Activated CD4-positive, alpha-beta T cell treated with anti-CD3 and anti-CD28 coated beads, Interleukin-2, amount 10 ng/mL, durations not matched to agents 7 days and 5 days (primary cell): ENCODE measurements around the gene SLC6A12. TPM values are rescaled to one million over a fixed set of nuclear protein-coding genes. Genes with fewer than 3 reads are reported as not detected.

ENCODE experiments used
- CTCF ChIA-PET: fragments of 350-600 bp; sonication (Branson Sonifier 250); formaldehyde crosslinking; loops from one replicate; lab custom pipeline; 2021; ENCODE audit warnings: antibody characterized with exemption; lab: Charles Lee
- POLR2A ChIA-PET: fragments of 350-600 bp; sonication (Branson Sonifier 250); formaldehyde crosslinking; loops from one replicate; lab custom pipeline; 2021; ENCODE audit warnings: antibody characterized with exemption; lab: Charles Lee
- DNase-seq: peaks from one replicate; pipeline ENCODE4 v3.0.0-alpha.2; 2020
- H3K27ac Mint-ChIP-seq: one replicate; pipeline ENCODE4 v1.8.0; 2021; ENCODE audit warnings: mild to moderate bottlenecking, moderate library complexity, mixed read lengths
- H3K27me3 Mint-ChIP-seq: one replicate; pipeline ENCODE4 v1.8.0; 2021; ENCODE audit warnings: mixed read lengths
- H3K36me3 Mint-ChIP-seq: one replicate; pipeline ENCODE4 v1.8.0; 2021; ENCODE audit warnings: low read depth, mixed read lengths
- H3K4me1 Mint-ChIP-seq: one replicate; pipeline ENCODE4 v1.8.0; 2021; ENCODE audit warnings: mixed read lengths
- H3K4me3 Mint-ChIP-seq: one replicate; pipeline ENCODE4 v1.8.0; 2021; ENCODE audit warnings: mild to moderate bottlenecking, moderate library complexity, mixed read lengths
- H3K9me3 Mint-ChIP-seq: one replicate; pipeline ENCODE4 v1.8.0; 2021; ENCODE audit warnings: mixed read lengths
- total RNA-seq, 2 experiments: library from RNA; stranded (reverse); gene quantifications; one replicate each; pipeline ENCODE4 v1.2.3, GENCODE V29; 2021

SLC6A12 gene
- total RNA-seq, 2 experiments from 2014 or later: not detected

DNA sequence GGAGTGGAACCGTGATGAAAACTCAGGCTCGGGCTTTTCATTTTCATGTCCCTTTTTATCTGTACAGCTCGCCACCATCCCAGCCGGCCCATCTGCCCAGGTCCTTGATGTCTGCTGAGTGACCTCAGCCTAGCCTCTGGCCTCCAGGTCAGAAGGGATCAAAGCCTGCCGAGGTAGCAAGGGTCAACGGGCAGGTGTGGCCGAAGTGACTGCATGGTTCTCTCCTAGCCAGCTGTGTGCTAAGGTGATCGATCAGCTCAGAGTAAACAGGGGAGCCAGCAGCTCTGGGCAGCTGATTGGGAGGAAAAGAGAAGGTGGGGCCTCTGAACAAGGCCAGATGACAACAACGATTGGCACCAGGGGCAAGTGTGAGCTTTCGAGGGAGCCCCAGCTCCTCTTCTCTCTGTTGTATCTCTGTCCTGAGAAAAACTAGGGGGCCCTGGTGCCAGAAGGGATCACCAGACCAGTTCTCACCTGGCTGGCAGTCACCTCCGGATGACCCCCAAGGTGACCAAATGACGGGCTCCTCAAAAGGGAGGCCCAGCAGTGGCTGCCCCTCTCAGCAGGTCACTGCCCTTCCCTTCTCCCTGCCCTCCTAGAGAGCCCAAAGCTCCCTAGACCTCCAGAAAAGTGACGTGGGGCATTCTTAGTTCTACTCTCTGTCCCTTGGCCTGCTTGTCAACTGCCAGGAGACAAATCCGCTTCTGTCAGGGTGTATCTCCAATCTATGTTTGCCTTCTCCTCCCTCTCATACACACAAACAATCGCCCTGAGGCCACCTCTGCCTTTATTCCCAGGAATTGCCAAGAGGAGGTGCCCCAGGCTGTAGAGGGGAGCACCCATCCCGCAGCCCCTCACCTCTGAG is 3.4 kb downstream of the SLC6A12 start:
- DNase-seq: no peak
- Mint-ChIP-seq H3K36me3 (no peaks in the 10 kb centered on the region), H3K4me3 (no peak overlapping the region), H3K27me3 (peaks cover 19% of the 10 kb centered on the region), H3K27ac (no peak overlapping the region), H3K9me3 (no peaks in the 10 kb centered on the region), H3K4me1 (no peaks in the 10 kb centered on the region)
- POLR2A ChIA-PET: no interaction called here
- CTCF ChIA-PET: no interaction called here

DNA sequence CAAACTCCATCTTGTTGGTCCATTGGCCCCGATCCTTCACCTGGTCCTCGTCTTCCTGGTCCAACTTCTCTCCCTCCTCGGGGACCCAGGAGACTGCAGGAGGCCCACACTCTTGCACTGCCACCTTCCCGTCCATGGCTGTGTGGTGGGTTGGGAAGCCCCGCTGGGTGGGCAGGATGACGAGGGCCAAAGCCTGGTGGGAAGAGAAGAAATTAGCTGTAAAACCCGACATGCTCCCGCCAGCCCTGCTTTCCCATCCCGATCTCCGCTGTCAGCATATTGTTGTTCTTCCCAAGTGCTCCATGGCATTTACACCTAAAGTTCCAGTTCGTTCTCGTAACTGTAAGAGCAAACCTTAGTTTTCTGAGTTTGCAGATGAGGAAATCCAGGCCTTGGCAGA is 4.1 kb downstream of the SLC6A12 start:
- Mint-ChIP-seq H3K27ac (no peak overlapping the region), H3K4me1 (no peaks in the 10 kb centered on the region), H3K36me3 (no peaks in the 10 kb centered on the region)

GRCh38 chr12:209246-209645 is 4.7 kb downstream of the SLC6A12 start:
- ChIA-PET POLR2A (no interaction called here), CTCF (no interaction called here)
- Mint-ChIP-seq H3K4me1 (no peaks in the 10 kb centered on the region), H3K9me3 (no peaks in the 10 kb centered on the region), H3K27me3 (peaks cover 30% of the 10 kb centered on the region), H3K36me3 (no peaks in the 10 kb centered on the region), H3K4me3 (no peak overlapping the region), H3K27ac (no peak overlapping the region)
- no peak for DNase-seq

More for the DNA sequence above, 4.1 kb downstream of the SLC6A12 start:
- Mint-ChIP-seq H3K4me3 (no peak overlapping the region), H3K27me3 (peaks cover 24% of the 10 kb centered on the region), H3K9me3 (no peaks in the 10 kb centered on the region)
- CTCF ChIA-PET: no interaction called here
- no peak for DNase-seq
- POLR2A ChIA-PET: no interaction called here

- no peak overlapping the region for H3K27ac Mint-ChIP-seq
- POLR2A ChIA-PET: no interaction called here
- no peaks in the 10 kb centered on the region for H3K4me1 Mint-ChIP-seq
- peaks cover 32% of the 10 kb centered on the region for H3K27me3 Mint-ChIP-seq
- CTCF ChIA-PET: no interaction called here
- no peaks in the 10 kb centered on the region for H3K9me3 Mint-ChIP-seq
- no peak for DNase-seq
- no peak overlapping the region for H3K4me3 Mint-ChIP-seq
- no peaks in the 10 kb centered on the region for H3K36me3 Mint-ChIP-seq
Measured at GRCh38 chr12:208813-209212, 5.1 kb downstream of the SLC6A12 start.

DNA sequence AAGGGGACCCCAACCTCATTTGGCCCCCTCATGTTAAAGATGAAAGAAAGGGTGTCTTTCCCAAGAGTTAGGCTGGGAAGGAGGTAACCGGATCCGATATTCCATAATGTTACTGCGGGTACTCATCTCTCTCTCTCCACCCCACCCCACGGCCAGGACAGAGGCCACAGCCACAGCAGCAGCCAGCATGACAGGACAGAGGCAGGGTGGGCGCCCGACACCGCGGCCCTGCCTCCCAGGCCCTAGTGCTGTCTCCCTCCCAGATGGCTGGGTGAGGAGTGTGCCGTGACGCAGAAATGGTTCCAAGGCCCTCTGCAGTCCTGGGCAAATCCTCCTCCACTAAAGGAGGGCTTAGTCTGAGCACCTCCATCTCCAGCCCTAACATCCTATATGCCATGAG is 6.2 kb downstream of the SLC6A12 start:
- POLR2A ChIA-PET: no interaction called here
- Mint-ChIP-seq H3K4me3 (no peak overlapping the region), H3K27ac (no peak overlapping the region), H3K27me3 (peaks cover 27% of the 10 kb centered on the region), H3K4me1 (no peaks in the 10 kb centered on the region), H3K36me3 (no peaks in the 10 kb centered on the region), H3K9me3 (no peaks in the 10 kb centered on the region)
- no peak for DNase-seq
- CTCF ChIA-PET: no interaction called here

DNA sequence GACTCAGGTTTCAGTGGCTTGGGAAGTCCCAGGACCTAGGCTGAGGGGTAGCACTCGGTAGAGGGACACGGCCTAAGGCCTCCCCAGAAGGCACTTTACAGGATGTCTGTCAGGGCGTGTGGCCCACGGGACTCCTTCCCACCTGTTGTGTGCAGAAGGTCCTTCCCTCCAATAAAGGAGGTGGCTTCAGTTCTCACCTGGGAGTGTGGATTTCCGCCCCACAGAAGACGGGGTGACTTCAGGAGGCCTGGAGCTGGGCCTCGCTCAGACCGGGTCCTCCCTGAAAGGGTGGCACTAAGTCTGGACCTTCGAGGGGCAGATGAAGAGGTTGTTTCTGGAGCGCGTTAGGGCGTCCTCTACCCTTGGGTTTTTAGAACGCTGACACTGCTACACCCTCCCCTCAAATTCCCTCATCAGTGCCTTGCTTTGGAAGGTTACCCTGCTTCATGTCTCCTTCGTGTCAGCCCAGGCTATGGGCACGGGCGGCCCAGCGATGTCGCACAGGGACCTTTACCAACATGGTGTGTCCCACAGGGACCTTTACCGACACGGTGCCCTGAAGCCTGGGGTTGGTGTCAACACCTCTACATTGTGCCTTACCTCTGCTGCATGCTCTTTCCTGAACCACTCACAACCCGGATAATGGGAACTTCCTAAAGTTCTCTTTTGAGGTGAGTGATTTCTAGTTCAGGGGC is 7.1 kb downstream of the SLC6A12 start:
- peaks cover 36% of the 10 kb centered on the region for H3K27me3 Mint-ChIP-seq
- H3K9me3 Mint-ChIP-seq: no peaks in the 10 kb centered on the region
- peaks cover 2% of the 10 kb centered on the region for H3K4me1 Mint-ChIP-seq
- DNase-seq: no peak
- no peak overlapping the region for H3K27ac Mint-ChIP-seq
- no peaks in the 10 kb centered on the region for H3K36me3 Mint-ChIP-seq
- no peak overlapping the region for H3K4me3 Mint-ChIP-seq
- CTCF ChIA-PET: no interaction called here
- POLR2A ChIA-PET: no interaction called here

DNA sequence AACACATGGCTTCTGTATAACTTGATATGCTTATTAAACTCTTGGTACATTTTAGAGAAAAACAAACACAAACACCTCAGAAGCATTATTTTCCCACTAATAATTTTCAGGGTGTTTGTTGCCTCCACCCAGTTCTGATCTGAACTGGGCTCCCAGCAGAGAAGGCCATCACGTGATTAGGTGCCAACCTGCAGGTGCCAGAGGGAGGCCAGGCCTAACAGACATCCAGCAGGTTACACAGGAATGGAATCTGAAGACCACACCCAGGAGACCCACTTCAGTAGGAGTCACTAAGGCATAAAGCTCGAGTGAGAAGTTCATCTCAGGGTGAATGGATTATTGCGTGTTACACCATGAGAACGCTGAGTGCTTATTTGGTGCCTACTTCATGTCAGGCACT is 8.9 kb downstream of the SLC6A12 start:
- Mint-ChIP-seq H3K27ac (no peak overlapping the region), H3K9me3 (no peaks in the 10 kb centered on the region), H3K4me1 (peaks cover 2% of the 10 kb centered on the region), H3K36me3 (no peaks in the 10 kb centered on the region), H3K27me3 (peaks cover 47% of the 10 kb centered on the region), H3K4me3 (no peak overlapping the region)
- POLR2A ChIA-PET: no interaction called here
- DNase-seq: no peak
- CTCF ChIA-PET: no interaction called here

- Mint-ChIP-seq H3K4me1 (peaks cover 2% of the 10 kb centered on the region), H3K36me3 (no peaks in the 10 kb centered on the region), H3K27ac (no peak overlapping the region), H3K27me3 (peaks cover 47% of the 10 kb centered on the region), H3K4me3 (no peak overlapping the region), H3K9me3 (no peaks in the 10 kb centered on the region)
- ChIA-PET POLR2A (no interaction called here), CTCF (no interaction called here)
- DNase-seq: no peak
Measured at GRCh38 chr12:204261-204678, 9.7 kb downstream of the SLC6A12 start.

GRCh38 chr12:203462-204260 is 10.3 kb downstream of the SLC6A12 start:
- CTCF ChIA-PET: no interaction called here

DNA sequence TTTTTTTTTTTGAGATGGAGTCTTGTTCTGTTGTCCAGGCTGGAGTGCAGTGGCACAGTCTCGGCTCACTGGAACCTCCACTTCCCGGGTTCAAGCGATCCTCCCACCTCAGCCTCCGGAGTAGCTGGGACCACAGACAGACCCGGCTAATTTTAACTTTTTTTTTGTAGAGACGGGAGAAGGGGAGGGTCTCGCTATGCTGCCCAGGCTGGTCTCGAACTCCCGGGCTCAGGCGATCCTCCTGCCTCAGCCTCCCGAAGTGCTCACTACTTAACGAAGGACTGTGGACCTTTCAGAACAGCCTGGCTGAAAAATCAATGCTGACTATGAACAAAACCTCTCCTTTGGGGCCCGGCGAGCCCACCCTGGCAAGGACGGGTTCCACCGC is 10.9 kb downstream of the SLC6A12 start:
- POLR2A ChIA-PET: no interaction called here
- H3K27ac Mint-ChIP-seq: no peak overlapping the region
- CTCF ChIA-PET: no interaction called here
- H3K4me3 Mint-ChIP-seq: no peak overlapping the region
- no peak for DNase-seq
- H3K9me3 Mint-ChIP-seq: no peaks in the 10 kb centered on the region
- peaks cover 2% of the 10 kb centered on the region for H3K4me1 Mint-ChIP-seq
- H3K27me3 Mint-ChIP-seq: peaks cover 50% of the 10 kb centered on the region
- no peaks in the 10 kb centered on the region for H3K36me3 Mint-ChIP-seq

More at GRCh38 chr12:203462-204260, 10.3 kb downstream of the SLC6A12 start:
- POLR2A ChIA-PET: no interaction called here
- Mint-ChIP-seq H3K4me3 (no peak overlapping the region), H3K4me1 (peaks cover 2% of the 10 kb centered on the region), H3K9me3 (no peaks in the 10 kb centered on the region), H3K27me3 (peaks cover 48% of the 10 kb centered on the region), H3K27ac (no peak overlapping the region), H3K36me3 (no peaks in the 10 kb centered on the region)
- DNase-seq: no peak

GRCh38 chr12:202081-202731 is 11.8 kb downstream of the SLC6A12 start:
- no peak for DNase-seq
- peaks cover 2% of the 10 kb centered on the region for H3K4me1 Mint-ChIP-seq
- ChIA-PET CTCF (no interaction called here), POLR2A (no interaction called here)
- peaks cover 52% of the 10 kb centered on the region for H3K27me3 Mint-ChIP-seq
- H3K9me3 Mint-ChIP-seq: no peaks in the 10 kb centered on the region
- no peak overlapping the region for H3K27ac Mint-ChIP-seq
- no peaks in the 10 kb centered on the region for H3K36me3 Mint-ChIP-seq
- no peak overlapping the region for H3K4me3 Mint-ChIP-seq

DNA sequence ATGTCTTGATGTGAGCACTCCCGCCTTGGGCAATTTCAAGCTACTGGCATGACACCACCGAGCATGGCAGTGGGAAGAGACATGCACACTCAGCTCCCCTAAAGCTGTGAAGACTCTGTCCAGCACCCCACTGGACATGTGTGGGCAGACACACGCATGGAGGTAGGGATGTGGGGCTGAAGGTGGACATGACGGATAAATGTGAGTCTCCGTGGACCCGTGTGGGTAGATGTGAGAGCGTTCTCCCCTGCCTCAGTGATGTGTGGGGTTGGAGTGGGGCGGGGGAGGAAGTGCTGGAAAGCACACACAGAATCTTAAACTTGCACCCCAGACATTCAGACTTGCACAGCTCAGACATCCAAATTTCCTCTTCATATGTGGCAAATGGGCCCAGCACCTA is 12.6 kb downstream of the SLC6A12 start:
- ChIA-PET CTCF (interaction anchor here (1.4 kb wide), 1 partner anchor 12 kb away, joined by 4 read pairs; no protein-coding TSS in a partner anchor), POLR2A (no interaction called here)
- Mint-ChIP-seq H3K4me3 (no peak overlapping the region), H3K27ac (no peak overlapping the region), H3K4me1 (peaks cover 2% of the 10 kb centered on the region), H3K36me3 (no peaks in the 10 kb centered on the region), H3K9me3 (no peaks in the 10 kb centered on the region), H3K27me3 (peaks cover 51% of the 10 kb centered on the region)
- DNase-seq: no peak
